Stomach (tissue), 9 donors: Measurements from ENCODE around the gene MAPT. TPM values are rescaled to one million over a fixed set of nuclear protein-coding genes. Genes with fewer than 3 reads are reported as not detected.

ENCODE experiments used
- DNase-seq, 2 donors: peaks; one replicate each; pipeline versions ENCODE4 v3.0.0 to v3.0.0-alpha.2; 2013 to 2019
- H3K27ac ChIP-seq, 5 donors: fragments of 200-600 bp in 4 of 5; sonication (generic) in 4 of 5; one replicate each; pipeline ENCODE4 v1.5.1; 2013 to 2019; ENCODE audit warnings: mild to moderate bottlenecking in 1 of 5, moderate library complexity in 1 of 5
- H3K27me3 ChIP-seq, 3 donors: fragments of 200-600 bp; sonication (generic); one replicate each; pipeline ENCODE4 v1.5.1; 2017 to 2019; ENCODE audit warnings: mixed run types in 1 of 3
- H3K36me3 ChIP-seq, 4 donors: fragments of 200-600 bp; sonication (generic); 1 replicate in 3 of 4; 2 replicates in 1 of 4; pipeline ENCODE4 v1.5.1; 2016 to 2019
- H3K4me1 ChIP-seq, 4 donors: fragments of 200-600 bp; sonication (generic); one replicate each; pipeline ENCODE4 v1.5.1; 2016 to 2019
- H3K4me3 ChIP-seq, 4 donors: fragments of 200-600 bp; sonication (generic) in 3 of 4; one replicate each; pipeline ENCODE4 v1.5.1; 2016 to 2019; ENCODE audit warnings: mild to moderate bottlenecking in 1 of 4
- H3K9me3 ChIP-seq, 4 donors: fragments of 200-600 bp; sonication (generic); one replicate each; pipeline ENCODE4 v1.5.1; 2016 to 2019
- CTCF ChIP-seq, 7 experiments: fragments of 450-650 bp in 4 of 7; fragments of 200-600 bp in 3 of 7; sonication (generic) in 3 of 7; IDR thresholded peaks; one replicate each; pipeline ENCODE4 v1.5.1; 2016 to 2019; ENCODE audit warnings: antibody characterized with exemption in 7 of 7, control low read depth in 2 of 7, mild to moderate bottlenecking in 1 of 7
- EP300 ChIP-seq: sonication (generic); formaldehyde crosslinking; IDR thresholded peaks from one replicate; pipeline ENCODE4 v1.6.1; 2017; ENCODE audit warnings: antibody characterized with exemption
- POLR2A ChIP-seq, 4 donors: fragments of 450-650 bp; IDR thresholded peaks; one replicate each; pipeline ENCODE4 v1.6.1; 2016; ENCODE audit warnings: antibody characterized with exemption in 4 of 4, control low read depth in 2 of 4, mild to moderate bottlenecking in 1 of 4, moderate library complexity in 1 of 4
- POLR2AphosphoS5 ChIP-seq, 3 donors: sonication (generic); formaldehyde crosslinking; IDR thresholded peaks; one replicate each; pipeline ENCODE4 v1.6.1; 2016; ENCODE audit warnings: antibody characterized with exemption in 3 of 3
- WGBS, 5 donors: extraction: QIAGEN DNeasy Blood & Tissue Kit in 3 of 5; methylation state at CpG; one replicate each; pipeline versions ENCODE4 v1.1.5 to v1.1.7; 2013 to 2018; 5-methylcytosine and 5-hydroxymethylcytosine counted together
- intact Hi-C: fragments of 100-400 bp; cut with DNase I; formaldehyde crosslinking; loops from one replicate; pipeline ENCODE4 v1.15.1; 2023; ENCODE audit warnings: low total_unique reads
- polyA plus RNA-seq, 3 donors: library from polyadenylated mRNA; stranded (reverse); fragments of 200-250 nt; gene quantifications; one replicate each; pipeline ENCODE4 v1.2.3, GENCODE V29; 2013
- total RNA-seq, 5 donors: library from RNA; depleted of rRNA; stranded (reverse); fragments of >200 nt; gene quantifications; one replicate each; pipeline versions ENCODE4 v1.1.0 to v1.2.3, GENCODE V29; 2014 to 2016
- donor health status: healthy with polysubstance abuse.
- donor health status: Bipolar disorder and iron deficiency.
- donor health status: healthy.

The MAPT gene
- total and polyA plus RNA-seq, 8 donors = 0.44 to 4.1 (median 1.7) TPM; not detected in 1

- WGBS, 5 donors = 86 to 91% (median 90%) methylated on average over 9 of the region's 9 CpGs
Measured at GRCh38 chr17:45848405-45848804, 45.9 kb upstream of the MAPT start.

GRCh38 chr17:45848868-45849535 lies 45.4 kb upstream of the MAPT start:
- peak in 1 of 2 donors; percentile 23 for DNase-seq
- H3K27ac ChIP-seq = no peak overlapping the region
- 54 to 70% (median 65%) methylated on average over 5 to 15 of the region's 15 CpGs for WGBS, 5 donors
- no peak overlapping the region for H3K4me3 ChIP-seq
- no peaks in the 10 kb centered on the region for H3K9me3 ChIP-seq
- TF ChIP-seq POLR2AphosphoS5 (IDR thresholded peaks at IDR 0.05) = no peak
- TF ChIP-seq CTCF (IDR thresholded peaks at IDR 0.05) = no peak
- no peak for TF ChIP-seq POLR2A (IDR thresholded peaks at IDR 0.05)
- no peak for TF ChIP-seq EP300
- peaks cover 0 to 56% (median 14%) of the 10 kb centered on the region in 3 donors for H3K27me3 ChIP-seq
- H3K36me3 ChIP-seq = no peaks in the 10 kb centered on the region
- peaks cover 0 to 3% (median 0%) of the 10 kb centered on the region in 4 donors for H3K4me1 ChIP-seq
- intact Hi-C loops = no loop called here

More at GRCh38 chr17:45848405-45848804, 45.9 kb upstream of the MAPT start:
- H3K27ac ChIP-seq = no peak overlapping the region
- H3K4me1 ChIP-seq = peaks cover 0 to 3% (median 0%) of the 10 kb centered on the region in 4 donors
- no peak overlapping the region for H3K4me3 ChIP-seq
- no peaks in the 10 kb centered on the region for H3K9me3 ChIP-seq
- no peaks in the 10 kb centered on the region for H3K36me3 ChIP-seq
- no peak for DNase-seq
- TF ChIP-seq POLR2A (IDR thresholded peaks at IDR 0.05) (no peak), POLR2AphosphoS5 (IDR thresholded peaks at IDR 0.05) (no peak), CTCF (IDR thresholded peaks at IDR 0.05) (no peak), EP300 (no peak)
- intact Hi-C loops = no loop called here
- peaks cover 0 to 50% (median 14%) of the 10 kb centered on the region in 3 donors for H3K27me3 ChIP-seq

GRCh38 chr17:45849536-45849990 lies 44.8 kb upstream of the MAPT start:
- H3K27me3 ChIP-seq = peaks cover 0 to 62% (median 14%) of the 10 kb centered on the region in 3 donors
- H3K27ac ChIP-seq = no peak overlapping the region
- peaks cover 0 to 3% (median 0%) of the 10 kb centered on the region in 4 donors for H3K4me1 ChIP-seq
- TF ChIP-seq CTCF (IDR thresholded peaks at IDR 0.05) (no peak), POLR2A (IDR thresholded peaks at IDR 0.05) (no peak), EP300 (no peak), POLR2AphosphoS5 (IDR thresholded peaks at IDR 0.05) (no peak)
- H3K4me3 ChIP-seq = no peak overlapping the region
- no peaks in the 10 kb centered on the region for H3K36me3 ChIP-seq
- no peaks in the 10 kb centered on the region for H3K9me3 ChIP-seq
- DNase-seq = no peak
- intact Hi-C loops = no loop called here
- 73 to 86% (median 76%) methylated on average over 4 to 7 of the region's 7 CpGs for WGBS, 5 donors

DNA sequence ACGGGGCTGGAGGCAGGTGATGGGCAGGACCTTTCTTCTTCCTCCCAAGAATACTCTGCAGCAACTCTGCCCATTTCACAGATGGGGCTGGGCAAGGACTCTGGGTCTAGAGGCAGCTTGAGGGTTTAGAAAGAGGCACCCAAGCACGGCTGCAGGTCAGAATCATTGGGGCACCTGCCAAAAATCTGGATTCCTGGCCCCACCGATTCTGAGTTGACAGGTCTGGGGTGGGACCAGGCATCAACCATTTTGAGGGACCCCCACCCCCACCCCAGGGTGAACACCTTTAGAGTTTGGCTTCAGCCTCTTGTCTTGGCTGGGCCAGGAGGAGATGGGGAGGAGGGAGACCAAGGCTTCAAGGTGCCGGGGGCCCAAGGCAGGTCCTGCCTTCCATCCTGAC lies 44.3 kb upstream of the MAPT start:
- H3K9me3 ChIP-seq = no peaks in the 10 kb centered on the region
- WGBS, 5 donors = 57 to 84% (median 72%) methylated on average over 3 to 4 of the region's 4 CpGs
- no peak overlapping the region for H3K4me3 ChIP-seq
- DNase-seq = no peak
- peaks cover 0 to 62% (median 14%) of the 10 kb centered on the region in 3 donors for H3K27me3 ChIP-seq
- TF ChIP-seq CTCF (IDR thresholded peaks at IDR 0.05) (no peak), EP300 (no peak), POLR2A (IDR thresholded peaks at IDR 0.05) (no peak), POLR2AphosphoS5 (IDR thresholded peaks at IDR 0.05) (no peak)
- peaks cover 0 to 3% (median 0%) of the 10 kb centered on the region in 4 donors for H3K4me1 ChIP-seq
- no peak overlapping the region for H3K27ac ChIP-seq
- no peaks in the 10 kb centered on the region for H3K36me3 ChIP-seq
- intact Hi-C loops = no loop called here
